ENCODE data around the gene CACNA1C. TPM values are rescaled to one million over a fixed set of nuclear protein-coding genes. Genes with fewer than 3 reads are reported as not detected.

Gene CACNA1C
- total and polyA plus RNA-seq, 10 of the 15 experiments (the other 5 are each of a cell fraction or from before 2014, with no cell fraction given): under 0.01 to 0.15 (median 0.09) TPM; not detected in 5

- Histone ChIP-seq H2AFZ (ENCODE audit: control insufficient read depth, low read depth, low read length) (no peak overlapping the region), H3K4me1 (ENCODE audit: control insufficient read depth, insufficient read depth, low read length) (no peaks in the 10 kb centered on the region), H3K9me3 (replicated peaks; ENCODE audit: control insufficient read depth, insufficient read depth, low read length) (no peaks in the 10 kb centered on the region), H3K27ac (ENCODE audit: control insufficient read depth, insufficient read depth) (no peak overlapping the region), H4K20me1 (ENCODE audit: control insufficient read depth, insufficient read depth) (no peaks in the 10 kb centered on the region), H3K36me3 (ENCODE audit: control insufficient read depth in 2 of 2, insufficient read depth in 2 of 2, low read length in 1 of 2) (no peaks in the 10 kb centered on the region), H3K27me3 (replicated peaks in 1 of 2; ENCODE audit: control insufficient read depth in 2 of 2, insufficient read depth in 2 of 2, low read length in 1 of 2) (peaks cover 0 to 2% of the 10 kb centered on the region in 2 experiments; a peak in 3 of 4 replicates), H3K4me2 (ENCODE audit: control insufficient read depth, insufficient read depth) (no peak overlapping the region), H3K9ac (ENCODE audit: control insufficient read depth, insufficient read depth, low read length) (no peak overlapping the region), H3K4me3 (no peak overlapping the region), H3K79me2 (ENCODE audit: control insufficient read depth, insufficient read depth, low read length) (no peaks in the 10 kb centered on the region)
- ATAC-seq (no peak), DNase-seq (ENCODE audit: low read depth, low spot score) (no peak), FAIRE-seq (no peak)
- SMC1A ChIA-PET (ENCODE audit: uncharacterized antibody, unreplicated experiment): no interaction called here
- POLR2A ChIA-PET: no interaction called here
- in situ Hi-C loops (cut with MboI) (no loop called here), intact Hi-C loops (cut with micrococcal nuclease; ENCODE audit: unreplicated experiment) (no loop called here)
- no TSS peak for BruUV-seq (replicated peaks)
- RAD21 ChIA-PET (ENCODE audit: unreplicated experiment): no interaction called here
- no peak for TF ChIP-seq IRF3 (IDR thresholded peaks at IDR 0.05)
- no peak for TF ChIP-seq HSF1 (IDR thresholded peaks at IDR 0.05; ENCODE audit: low read depth, low read length)
- TF ChIP-seq TAF1 (IDR thresholded peaks at IDR 0.05; ENCODE audit: borderline replicate concordance, low read depth, low read length): no peak
- TF ChIP-seq MEF2A (IDR thresholded peaks at IDR 0.05; ENCODE audit: insufficient read depth, low read depth, low read length): no peak
- no peak for TF ChIP-seq CEBPZ (IDR thresholded peaks at IDR 0.05; ENCODE audit: low read depth, low read length)
- CTCF ChIA-PET: no interaction called here
- 57% methylated on average over 31 of the region's 31 CpGs for WGBS (ENCODE audit: insufficient coverage, insufficient replicate concordance, low lambda C conversion rate, missing lambda C conversion rate)
Observed at GRCh38 chr12:2115101-2115845, 62.5 kb downstream of the CACNA1C start.

All from GM12878 (cell line).